Rectal smooth muscle tissue (tissue), 1 donor: Measurements from ENCODE around the gene GPR3.

Experiments
- H3K27ac ChIP-seq: one replicate; pipeline ENCODE4 v1.7.0; 2013; ENCODE audit warnings: low read depth, low read length, inconsistent platforms
- H3K27me3 ChIP-seq: one replicate; pipeline ENCODE4 v1.7.0; 2013; ENCODE audit warnings: low read length; ENCODE audit not compliant: control insufficient read depth, insufficient read depth
- H3K36me3 ChIP-seq: one replicate; pipeline ENCODE4 v1.7.0; 2013; ENCODE audit warnings: low read length; ENCODE audit not compliant: control insufficient read depth, insufficient read depth
- H3K4me1 ChIP-seq: one replicate; pipeline ENCODE4 v1.7.0; 2013; ENCODE audit warnings: low read length; ENCODE audit not compliant: control insufficient read depth, insufficient read depth
- H3K4me3 ChIP-seq: one replicate; pipeline ENCODE4 v1.7.0; 2013; ENCODE audit warnings: low read length
- H3K9ac ChIP-seq: one replicate; pipeline ENCODE4 v1.7.0; 2013; ENCODE audit warnings: low read length

The GPR3 gene

GRCh38 chr1:27392096-27392777 is at the start of gene GPR3:
TSS of gene GPR3 (plus strand) at chr1:27392622. CDS start at chr1:27393799, 1,177 bp downstream.
- no peaks in the 10 kb centered on the region for H3K27me3 ChIP-seq
- H3K27ac ChIP-seq = no peak within 1 kb of the TSS
- no peaks in the 10 kb centered on the region for H3K36me3 ChIP-seq
- no peak within 1 kb of the TSS for H3K9ac ChIP-seq
- H3K4me1 ChIP-seq = peaks cover 8% of the 10 kb centered on the region
- H3K4me3 ChIP-seq = peak within 1 kb of the TSS; percentile 65

- H3K4me1 ChIP-seq = no peaks in the 10 kb centered on the region
- H3K4me3 ChIP-seq = peak overlapping the region; percentile 70
Measured at GRCh38 chr1:27342778-27343638, 49.4 kb upstream of the GPR3 start.

DNA sequence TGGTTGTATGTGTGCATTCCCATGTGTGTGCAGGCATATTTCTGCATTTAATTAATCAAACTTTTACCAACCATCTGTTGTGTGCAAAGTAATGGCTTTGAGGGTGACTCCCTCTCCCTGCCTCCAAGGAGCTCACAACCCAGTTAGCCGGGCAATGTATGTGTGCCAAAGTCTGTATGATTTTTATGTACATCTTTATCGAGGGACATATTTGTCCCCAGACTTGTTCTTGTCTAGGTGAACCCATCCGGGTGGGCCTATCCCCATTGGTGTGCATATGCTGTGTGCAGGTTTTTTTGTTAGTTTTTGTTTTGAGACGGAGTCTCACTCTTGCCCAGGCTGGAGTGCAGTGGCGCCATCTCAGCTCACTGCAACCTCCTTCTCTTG is 48.8 kb upstream of the GPR3 start:
- H3K27me3 ChIP-seq = no peaks in the 10 kb centered on the region
- H3K27ac ChIP-seq = no peak overlapping the region
- no peak overlapping the region for H3K9ac ChIP-seq
- no peaks in the 10 kb centered on the region for H3K4me1 ChIP-seq
- no peaks in the 10 kb centered on the region for H3K36me3 ChIP-seq
- H3K4me3 ChIP-seq = peak overlapping the region; percentile 6

More at GRCh38 chr1:27342778-27343638, 49.4 kb upstream of the GPR3 start:
- no peaks in the 10 kb centered on the region for H3K36me3 ChIP-seq
- H3K27ac ChIP-seq = no peak overlapping the region
- H3K27me3 ChIP-seq = no peaks in the 10 kb centered on the region
- peak overlapping the region; percentile 43 for H3K9ac ChIP-seq

DNA sequence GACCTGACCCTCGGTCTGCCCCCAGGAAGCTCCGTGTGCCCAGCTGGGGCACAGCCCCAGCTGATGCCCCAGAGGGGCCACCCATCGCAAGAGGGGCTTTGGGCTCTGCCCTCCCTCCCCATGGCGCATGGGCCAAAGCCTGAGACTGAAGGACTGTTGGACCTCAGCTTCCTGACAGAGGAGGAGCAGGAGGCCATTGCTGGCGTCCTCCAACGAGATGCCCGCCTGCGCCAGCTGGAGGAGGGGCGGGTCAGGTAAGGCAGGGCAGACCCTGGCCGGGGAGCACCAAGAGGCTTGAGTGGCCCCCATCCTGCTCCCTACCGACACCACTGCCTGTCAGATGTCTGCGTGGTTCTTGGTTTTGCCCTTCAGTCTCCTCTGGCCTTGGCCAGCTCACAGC is 47.1 kb upstream of the GPR3 start:
- Histone ChIP-seq H3K27ac (no peak overlapping the region), H3K36me3 (no peaks in the 10 kb centered on the region), H3K9ac (no peak overlapping the region), H3K4me3 (no peak overlapping the region), H3K27me3 (no peaks in the 10 kb centered on the region), H3K4me1 (peaks cover 3% of the 10 kb centered on the region)

DNA sequence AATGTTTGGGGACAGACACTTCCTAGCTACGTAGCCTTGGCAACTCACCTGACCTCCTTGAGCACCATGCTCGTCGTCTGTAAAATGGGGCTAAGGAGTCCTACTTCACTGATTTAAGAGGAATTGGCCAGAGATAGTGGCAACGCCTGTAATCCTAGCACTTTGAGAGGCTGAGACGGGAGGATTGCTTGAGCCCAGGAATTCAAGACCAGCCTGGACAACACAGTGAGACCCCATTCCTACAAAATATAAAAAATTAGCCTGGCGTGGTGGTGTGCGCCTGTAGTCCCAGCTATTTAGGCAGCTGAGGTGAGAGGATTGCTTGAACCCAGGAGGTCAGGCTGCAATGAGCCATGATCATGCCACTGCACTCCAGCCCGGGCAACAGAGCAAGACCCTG is 46.1 kb upstream of the GPR3 start:
- Histone ChIP-seq H3K4me1 (peaks cover 7% of the 10 kb centered on the region), H3K27ac (no peak overlapping the region), H3K27me3 (no peaks in the 10 kb centered on the region), H3K9ac (no peak overlapping the region), H3K36me3 (no peaks in the 10 kb centered on the region), H3K4me3 (no peak overlapping the region)

- H3K4me1 ChIP-seq = peaks cover 7% of the 10 kb centered on the region
Measured at GRCh38 chr1:27346991-27347624, 45.3 kb upstream of the GPR3 start.

DNA sequence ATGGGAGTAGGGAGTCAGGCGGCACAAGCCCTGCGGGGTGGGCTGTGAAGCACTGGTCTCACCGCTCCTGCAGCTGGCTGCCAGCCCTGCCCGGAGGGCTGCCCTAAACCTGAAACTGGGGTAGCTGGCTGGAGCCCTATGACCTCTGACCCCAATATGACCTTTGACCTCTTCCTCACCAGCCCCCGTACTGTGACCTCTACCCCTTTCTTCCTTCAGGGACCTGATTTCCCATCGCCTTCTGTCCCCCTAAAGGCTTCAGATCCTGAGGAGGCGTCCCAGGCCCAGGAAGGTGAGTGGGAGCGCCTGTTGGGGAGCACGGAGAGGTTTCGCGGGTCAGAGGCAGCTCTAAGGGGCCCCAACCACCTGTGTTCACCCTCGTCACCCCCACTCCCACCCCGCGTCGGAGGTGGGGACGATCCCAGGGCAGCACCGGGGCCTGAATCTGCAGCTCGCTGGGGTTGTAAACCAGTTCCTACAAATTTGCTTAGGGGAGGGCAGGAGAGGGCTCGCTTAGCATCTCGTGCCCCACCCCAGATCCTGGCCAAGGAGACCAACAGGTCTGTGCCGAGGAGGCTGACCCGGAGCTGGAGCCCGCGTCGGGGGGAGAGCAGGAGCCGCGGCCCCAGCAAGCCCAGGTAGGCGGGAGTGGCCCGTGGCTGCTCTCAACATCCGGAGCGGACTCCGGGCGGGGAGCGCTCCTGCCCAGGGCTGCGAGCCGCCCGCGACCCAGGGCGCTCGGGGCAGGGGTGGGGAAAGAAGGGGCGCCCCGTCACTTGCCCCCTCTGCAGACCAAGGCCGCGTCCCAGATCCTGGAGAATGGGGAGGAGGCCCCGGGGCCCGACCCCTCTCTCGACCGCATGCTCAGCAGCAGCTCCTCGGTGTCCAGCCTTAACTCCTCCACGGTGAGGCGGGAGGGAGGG is 43.3 kb upstream of the GPR3 start:
- no peaks in the 10 kb centered on the region for H3K27me3 ChIP-seq
- H3K4me3 ChIP-seq = peak overlapping the region; percentile 54
- H3K27ac ChIP-seq = no peak overlapping the region
- H3K9ac ChIP-seq = no peak overlapping the region
- peaks cover 7% of the 10 kb centered on the region for H3K4me1 ChIP-seq
- H3K36me3 ChIP-seq = no peaks in the 10 kb centered on the region

More at GRCh38 chr1:27346991-27347624, 45.3 kb upstream of the GPR3 start:
- Histone ChIP-seq H3K9ac (no peak overlapping the region), H3K27ac (no peak overlapping the region), H3K36me3 (no peaks in the 10 kb centered on the region), H3K27me3 (no peaks in the 10 kb centered on the region), H3K4me3 (no peak overlapping the region)

DNA sequence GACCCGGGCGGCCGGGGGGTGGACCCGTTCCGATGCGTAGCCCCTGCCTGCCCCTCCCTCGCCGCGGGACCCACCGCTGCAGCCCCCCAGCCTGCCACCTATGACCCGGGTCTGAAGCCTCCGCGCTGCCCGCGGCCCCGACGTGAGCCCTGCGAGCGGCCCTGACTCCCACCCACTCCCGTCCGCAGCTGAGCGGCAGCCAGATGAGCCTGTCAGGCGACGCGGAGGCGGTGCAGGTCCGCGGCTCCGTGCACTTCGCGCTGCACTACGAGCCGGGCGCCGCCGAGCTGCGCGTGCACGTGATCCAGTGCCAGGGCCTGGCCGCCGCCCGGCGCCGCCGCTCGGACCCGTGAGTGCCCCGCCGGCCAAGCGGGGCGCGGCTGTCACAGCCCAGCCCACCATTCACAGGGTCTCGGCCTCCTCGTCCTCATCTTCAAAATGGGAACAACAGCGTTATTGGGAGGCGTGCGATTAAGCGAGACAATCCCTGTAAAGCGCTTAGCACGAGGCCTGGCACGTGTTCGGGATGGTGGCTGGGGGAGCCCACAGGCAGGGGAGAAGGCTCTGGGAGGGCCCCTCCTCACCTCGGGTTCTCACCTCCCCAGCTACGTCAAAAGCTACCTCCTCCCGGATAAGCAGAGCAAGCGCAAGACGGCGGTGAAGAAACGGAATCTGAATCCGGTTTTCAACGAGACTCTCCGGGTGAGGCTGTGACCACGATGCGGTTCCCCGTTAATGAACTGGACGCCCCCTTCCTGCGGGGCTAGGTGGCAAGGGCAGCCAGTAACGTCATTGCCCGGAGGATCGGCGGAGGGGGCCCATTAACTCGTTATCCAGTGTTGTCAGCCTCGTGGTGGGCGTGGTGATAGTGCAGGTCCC is 42.4 kb upstream of the GPR3 start:
- Histone ChIP-seq H3K36me3 (no peaks in the 10 kb centered on the region), H3K27me3 (no peaks in the 10 kb centered on the region), H3K9ac (no peak overlapping the region), H3K27ac (no peak overlapping the region), H3K4me3 (peak overlapping the region; percentile 54), H3K4me1 (peaks cover 7% of the 10 kb centered on the region)

GRCh38 chr1:27350663-27351540 is 41.5 kb upstream of the GPR3 start:
- H3K36me3 ChIP-seq = peaks cover 2% of the 10 kb centered on the region
- no peaks in the 10 kb centered on the region for H3K27me3 ChIP-seq
- peak overlapping the region; percentile 54 for H3K4me3 ChIP-seq
- H3K9ac ChIP-seq = no peak overlapping the region
- no peak overlapping the region for H3K27ac ChIP-seq
- peaks cover 7% of the 10 kb centered on the region for H3K4me1 ChIP-seq

- Histone ChIP-seq H3K4me3 (no peak overlapping the region), H3K36me3 (peaks cover 4% of the 10 kb centered on the region), H3K9ac (no peak overlapping the region), H3K4me1 (peaks cover 7% of the 10 kb centered on the region), H3K27me3 (no peaks in the 10 kb centered on the region), H3K27ac (no peak overlapping the region)
Measured at GRCh38 chr1:27351541-27352107, 40.8 kb upstream of the GPR3 start.
